ENCODE measurements around the gene NFIB.

Gene NFIB

DNA sequence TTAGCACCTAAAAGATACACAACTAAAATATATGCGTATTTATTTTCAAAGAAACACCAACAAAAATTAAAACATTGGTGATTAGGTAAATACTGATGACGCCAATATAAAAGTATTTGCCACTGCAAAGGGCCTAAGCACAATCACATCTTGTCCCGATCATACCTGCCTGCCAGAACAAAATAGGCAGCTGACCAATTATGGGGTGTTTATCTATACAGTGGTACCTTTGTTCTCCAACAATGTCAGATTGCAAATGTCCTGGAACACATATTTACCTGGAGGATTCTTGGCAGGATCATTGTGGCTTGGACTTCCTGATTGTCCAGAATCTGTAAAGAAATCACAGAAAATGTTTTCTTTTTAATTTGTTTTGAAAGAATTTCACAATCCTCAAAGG is 134.5 kb downstream of the NFIB start:
- no peak for DNase-seq

- DNase-seq = no peak
Observed at GRCh38 chr9:14175778-14176177, 138.2 kb downstream of the NFIB start.

DNA sequence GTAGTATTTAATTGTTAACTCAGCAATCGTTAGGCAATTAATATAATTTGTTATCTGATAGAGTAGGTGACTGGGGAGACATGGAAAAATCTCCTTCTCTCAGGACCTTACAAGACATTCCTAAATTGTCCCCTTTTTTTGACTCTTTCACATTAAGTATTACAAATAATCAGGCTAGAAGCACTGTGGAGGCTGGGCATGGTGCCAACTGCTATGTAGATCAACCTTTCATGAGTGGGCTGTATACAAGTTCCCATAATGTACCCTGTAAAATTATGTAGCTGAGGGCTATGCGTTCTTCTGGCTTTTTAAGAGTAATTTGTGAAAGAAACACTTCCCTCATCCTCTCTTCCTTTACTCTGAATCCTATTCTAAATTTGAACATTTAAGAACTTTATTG is 140.2 kb downstream of the NFIB start:
- DNase-seq = no peak

GRCh38 chr9:14170973-14171596 is 142.9 kb downstream of the NFIB start:
- no peak for DNase-seq

- DNase-seq = no peak
Observed at GRCh38 chr9:14170392-14170931, 143.5 kb downstream of the NFIB start.

DNA sequence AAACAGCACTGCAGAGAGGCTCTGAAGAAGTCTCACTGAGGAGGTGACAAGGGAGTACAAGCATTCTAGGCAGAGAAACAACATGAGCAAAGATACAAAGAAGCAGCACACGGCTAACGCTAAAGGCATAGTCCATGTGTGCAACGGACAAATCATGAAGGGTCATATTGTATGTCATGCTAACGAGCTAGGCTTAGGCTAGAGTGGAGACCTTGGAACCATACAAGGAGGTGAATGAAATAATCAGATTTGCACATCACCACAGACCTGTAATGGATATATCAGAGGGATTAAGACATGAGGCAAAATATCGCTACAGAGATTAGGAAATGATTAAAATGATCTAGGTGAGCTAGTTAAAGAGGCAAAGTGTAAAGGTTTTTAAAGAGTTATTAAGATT is 145.6 kb downstream of the NFIB start:
- DNase-seq = peak; percentile 76

DNA sequence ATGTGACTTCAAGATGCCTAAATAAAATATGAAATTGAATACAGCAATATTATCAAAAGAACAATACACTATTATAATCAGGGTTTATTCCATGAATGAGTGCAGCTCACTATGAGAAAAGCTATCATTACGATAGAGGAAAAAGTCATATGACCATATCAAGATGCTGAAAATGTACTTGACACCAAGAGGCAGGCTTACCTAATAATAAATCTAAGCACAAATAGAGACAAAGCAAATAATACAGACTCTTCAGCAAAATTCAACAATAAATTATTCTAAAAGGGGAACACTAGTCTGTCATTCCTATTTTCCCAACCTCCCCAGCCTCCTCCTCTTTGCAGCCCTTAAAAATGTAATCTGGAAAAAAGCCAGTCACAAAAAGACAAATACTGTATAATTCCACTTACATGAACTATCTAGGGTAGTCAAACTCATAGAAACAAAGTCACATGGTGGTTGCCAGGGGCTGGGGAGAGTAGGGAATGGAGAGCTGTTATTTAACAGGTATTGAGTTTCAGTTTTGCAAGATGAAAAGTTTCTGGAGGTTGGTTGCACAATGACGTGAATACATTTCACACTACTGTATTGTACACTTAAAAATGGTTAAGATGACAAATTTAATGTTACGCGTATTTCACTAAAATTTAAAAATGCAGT is 148.4 kb downstream of the NFIB start:
- DNase-seq = no peak

- no peak for DNase-seq
Observed at GRCh38 chr9:14164908-14165307, 149.0 kb downstream of the NFIB start.

DNA sequence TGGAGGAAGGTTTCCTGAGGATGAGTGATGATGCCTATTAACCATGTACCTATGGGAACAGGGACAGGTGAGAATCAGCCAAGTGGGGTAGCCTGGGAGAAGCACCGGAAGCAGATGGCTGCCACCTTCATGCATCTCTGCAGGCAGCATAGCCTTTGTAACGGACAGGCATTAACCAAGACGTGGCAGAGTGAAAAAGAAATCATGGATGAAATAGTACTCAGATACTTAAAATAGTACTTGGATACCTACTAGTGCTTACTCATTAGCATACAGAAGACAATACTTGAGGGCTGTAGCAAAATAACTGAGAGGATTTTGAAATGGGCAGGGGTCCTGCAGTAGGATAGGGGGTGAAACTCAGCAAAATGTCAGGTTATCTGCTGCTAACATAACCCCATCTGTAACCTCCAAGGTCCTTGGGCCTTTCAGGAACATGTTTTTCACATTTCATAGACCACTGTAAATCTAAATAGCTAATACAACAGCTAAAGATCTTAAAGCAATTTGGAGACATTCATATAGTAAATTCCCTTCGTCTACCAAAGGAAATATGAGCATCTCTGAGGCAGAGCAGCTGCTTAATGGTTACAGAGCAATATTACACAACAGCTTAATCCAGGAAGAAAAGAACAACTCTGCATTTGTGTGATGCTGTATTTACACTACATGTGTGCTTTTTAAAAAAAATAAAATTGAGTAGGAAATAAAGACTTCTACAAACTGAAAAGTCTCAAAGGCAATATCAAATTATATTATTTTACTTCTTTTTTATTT is 154.3 kb downstream of the NFIB start:
- no peak for DNase-seq

DNA sequence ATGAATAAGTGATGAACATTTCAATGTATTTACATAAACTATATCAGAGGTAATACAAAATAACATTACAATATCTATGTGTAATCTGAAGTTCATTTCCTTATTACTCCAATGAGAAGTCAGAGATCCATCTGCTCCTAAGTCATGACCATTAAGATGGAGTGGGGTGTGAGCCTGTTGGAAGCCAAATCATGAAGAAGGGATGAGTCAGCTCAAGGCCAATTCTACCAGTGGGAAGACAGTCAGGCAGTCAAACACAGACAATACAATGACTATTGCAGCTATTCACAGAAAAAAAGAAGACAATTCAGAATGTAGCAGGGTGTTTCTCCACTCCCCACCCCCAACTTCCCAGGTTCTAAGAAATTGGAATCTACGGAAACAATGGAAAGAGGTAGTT is 155.0 kb downstream of the NFIB start:
- DNase-seq = no peak

- no peak for DNase-seq
Observed at GRCh38 chr9:14158136-14158813, 155.7 kb downstream of the NFIB start.

DNA sequence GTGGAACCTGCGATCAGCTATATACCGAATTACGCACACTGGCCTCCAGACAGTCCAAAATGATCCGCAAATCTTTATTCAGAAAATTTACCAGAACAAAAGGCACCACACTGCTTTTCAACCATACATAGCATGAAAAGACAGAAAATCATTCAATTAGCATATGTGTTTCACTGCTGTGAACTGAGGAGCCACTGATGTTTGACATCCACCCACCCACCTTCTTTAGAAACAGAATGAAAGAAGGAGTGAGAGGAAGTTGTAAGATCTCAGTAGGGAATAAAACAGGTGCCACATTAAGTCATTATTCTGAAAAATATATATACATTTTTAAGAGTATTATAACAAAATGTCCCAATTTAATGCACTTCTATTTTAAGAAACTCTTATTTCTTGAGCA is 156.8 kb downstream of the NFIB start:
- DNase-seq = no peak

GRCh38 chr9:14156046-14156445 is 157.9 kb downstream of the NFIB start:
- no peak for DNase-seq

DNA sequence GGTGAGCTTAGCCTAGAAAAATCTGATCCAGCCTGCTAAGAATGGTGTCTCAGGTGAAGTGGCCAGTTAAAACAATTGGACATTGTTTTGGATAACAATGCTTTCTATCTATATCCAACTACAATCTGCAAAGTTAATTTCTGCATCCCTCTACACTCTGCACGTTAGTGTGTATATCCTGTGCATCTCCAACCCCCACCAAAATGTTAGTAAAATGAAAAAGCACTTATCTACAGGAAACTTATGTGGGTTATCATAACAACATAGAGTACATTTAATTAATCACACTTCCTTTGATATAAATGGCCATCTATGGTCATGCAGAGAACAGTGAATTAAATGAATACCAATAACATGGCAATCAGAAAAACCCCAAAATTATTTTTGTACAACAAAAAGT is 158.7 kb downstream of the NFIB start:
- DNase-seq = no peak

GRCh38 chr9:14153310-14153720 is 160.6 kb downstream of the NFIB start:
- peak; percentile 71 for DNase-seq

DNA sequence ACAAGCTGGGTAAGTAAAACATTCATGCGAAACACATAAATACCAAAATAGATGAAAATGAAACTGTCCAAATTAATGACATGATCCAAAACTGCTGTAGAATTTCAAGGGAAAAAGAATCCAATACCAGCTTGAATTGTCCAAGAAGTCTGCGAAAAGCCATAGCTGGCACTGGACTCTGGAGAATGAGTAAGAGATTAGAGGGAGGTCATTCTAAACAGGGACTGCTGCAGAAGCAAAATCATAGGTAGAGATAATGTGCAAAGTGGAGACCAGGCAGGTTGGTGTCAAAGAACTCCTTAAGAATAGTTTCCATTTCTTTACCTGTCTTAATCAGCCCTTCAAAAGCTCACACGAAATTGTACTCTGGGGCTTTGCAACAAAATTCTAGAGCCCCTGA is 162.5 kb downstream of the NFIB start:
- no peak for DNase-seq

GRCh38 chr9:14148501-14149103 is 165.3 kb downstream of the NFIB start:
- DNase-seq = no peak

DNA sequence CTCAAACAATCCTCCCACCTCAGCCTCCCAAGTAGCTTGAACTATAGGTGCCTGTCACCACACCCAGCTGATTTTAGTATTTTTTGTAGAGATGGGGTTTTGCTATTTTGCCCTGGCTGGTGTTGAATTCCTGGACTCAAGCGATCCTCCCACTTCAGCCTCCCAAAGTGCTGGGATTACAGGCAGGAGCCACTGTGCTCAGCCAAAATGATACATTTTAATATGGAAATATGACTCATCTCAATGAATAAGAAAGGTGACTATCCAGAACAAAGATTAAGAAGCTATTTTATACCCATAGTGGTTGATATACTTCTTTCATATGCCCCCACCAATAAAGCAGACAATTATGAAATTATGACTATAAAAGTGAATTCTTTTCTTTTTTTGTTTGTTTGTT is 166.2 kb downstream of the NFIB start:
- DNase-seq = no peak

DNA sequence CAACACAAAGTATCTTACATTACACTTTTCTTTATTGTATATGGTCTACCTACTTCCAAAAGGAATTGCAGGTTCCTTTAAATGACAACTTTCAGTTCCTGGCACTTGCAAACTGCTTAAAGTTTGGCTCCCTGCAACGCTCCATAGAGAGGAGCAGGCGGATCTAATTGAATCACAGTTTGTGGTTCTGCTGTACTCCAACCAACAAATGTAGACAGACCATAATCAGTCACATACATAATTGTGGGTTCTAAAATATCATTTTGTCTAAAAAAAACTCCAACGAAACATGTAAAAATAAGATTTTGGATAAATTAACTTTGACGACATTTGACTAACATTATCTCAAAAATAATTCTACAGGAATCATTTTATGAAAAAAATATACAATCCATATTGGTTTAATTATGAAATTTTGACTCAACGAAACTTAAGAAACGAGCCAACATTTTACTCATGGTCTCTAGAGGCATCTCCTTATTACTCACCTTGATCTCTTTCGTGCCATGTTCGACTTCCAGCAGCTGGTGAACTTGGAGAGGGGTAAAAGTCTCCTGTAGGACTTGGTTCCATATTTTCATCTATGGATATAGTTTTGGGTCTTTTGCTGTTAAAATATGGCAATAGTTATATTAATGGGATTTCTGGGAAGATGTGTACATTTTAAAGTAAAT is 167.6 kb downstream of the NFIB start:
- DNase-seq = no peak

DNA sequence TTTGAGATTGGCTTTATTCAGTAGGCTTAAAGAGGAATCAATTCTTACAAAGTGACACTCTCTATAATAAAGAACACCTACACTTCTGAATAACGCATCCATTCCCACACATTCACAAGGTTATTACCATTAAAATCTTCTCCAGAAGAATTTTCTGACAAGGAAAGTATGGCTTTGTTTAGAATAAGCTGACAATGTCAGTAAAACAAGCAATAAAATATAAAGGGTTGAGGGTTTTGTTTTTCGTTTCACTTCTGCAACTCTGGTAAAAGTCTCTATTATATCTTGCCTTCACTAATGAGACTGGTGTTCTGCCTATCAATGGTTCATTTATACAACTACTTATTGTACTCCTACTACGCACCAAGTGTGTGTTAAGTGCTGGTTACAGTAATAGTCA is 169.7 kb downstream of the NFIB start:
- no peak for DNase-seq

DNA sequence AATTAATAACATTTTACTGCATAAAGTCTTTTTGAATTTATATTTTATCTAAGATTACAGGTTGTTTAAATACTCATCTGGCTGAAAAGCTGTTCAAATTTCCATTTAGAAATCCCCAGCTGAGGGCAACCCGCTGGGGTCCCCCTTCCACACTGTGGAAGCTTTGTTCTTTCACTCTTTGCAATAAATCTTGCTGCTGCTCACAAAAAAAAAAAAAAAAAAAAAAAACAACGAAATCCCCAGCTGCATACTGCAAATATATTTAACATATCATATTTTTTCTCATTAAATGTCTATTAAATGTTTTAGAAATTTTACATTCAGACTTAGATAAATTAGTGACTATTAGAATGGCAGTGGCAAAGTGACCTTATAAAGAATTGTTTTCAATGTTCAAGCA is 172.2 kb downstream of the NFIB start:
- no peak for DNase-seq

DNA sequence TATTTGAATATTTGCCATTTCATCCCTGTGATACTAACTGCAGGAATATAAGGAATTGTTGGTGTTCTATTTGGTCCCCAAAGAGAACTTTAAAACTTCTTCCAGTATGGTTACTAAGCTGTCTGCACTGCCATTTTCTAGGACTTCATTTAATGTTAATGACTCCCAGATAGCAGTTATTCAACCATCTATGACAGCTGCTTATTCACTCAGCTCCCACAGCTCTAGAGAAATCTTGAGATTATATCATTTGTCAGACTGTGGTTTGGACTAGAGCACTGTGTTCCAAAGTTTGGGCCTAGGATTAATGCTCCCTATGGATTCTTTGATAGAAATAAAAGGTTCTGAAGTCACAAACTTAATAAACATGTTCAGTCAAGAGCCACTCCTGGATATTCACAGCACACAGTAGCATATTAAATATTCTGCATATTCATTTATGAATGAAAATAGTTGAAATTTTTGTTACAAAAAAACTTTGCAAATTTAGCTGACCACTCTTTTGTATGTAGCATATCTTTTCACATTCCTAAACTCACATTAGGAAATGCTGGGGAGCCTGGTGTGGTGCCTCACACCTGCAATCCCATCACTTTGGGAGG is 173.7 kb downstream of the NFIB start:
- DNase-seq = no peak
